ENCODE measurements around the gene DNAJC21. TPM values are rescaled to one million over a fixed set of nuclear protein-coding genes. Genes with fewer than 3 reads are reported as not detected.
"Not testable (repeated sequence)": the region's sequence is repeated elsewhere in the genome, so short reads cannot be mapped to it uniquely, and the experiment has no call there.

DNAJC21 gene
- total RNA-seq, 1 experiment from 2014 or later, result 56.8 TPM

GRCh38 chr5:34919077-34919476 lies 10.3 kb upstream of the DNAJC21 start:
- DNase-seq, result no peak
- H3K9me3 Mint-ChIP-seq (ENCODE audit: low read depth, unreplicated experiment), result no peaks in the 10 kb centered on the region
- H3K27me3 Mint-ChIP-seq (ENCODE audit: unreplicated experiment), result no peaks in the 10 kb centered on the region
- no peak for TF ChIP-seq CTCF (IDR thresholded peaks at IDR 0.05; ENCODE audit: unreplicated experiment)
- peaks cover 23% of the 10 kb centered on the region for H3K4me1 Mint-ChIP-seq (ENCODE audit: low read depth, unreplicated experiment)
- no TSS peak for BruUV-seq (replicated peaks)
- CTCF ChIA-PET, result interaction anchor here (0.7 to 1.4 kb wide), 2 partner anchors 11 to 679 kb away, joined by 4 to 5 read pairs; partner anchors contain the start of gene DNAJC21
- no peak overlapping the region for H3K4me3 Mint-ChIP-seq (ENCODE audit: low read depth, unreplicated experiment)
- intact Hi-C loops (cut with micrococcal nuclease; ENCODE audit: unreplicated experiment), result no loop called here
- no peak overlapping the region for H3K27ac Mint-ChIP-seq (ENCODE audit: unreplicated experiment)
- peaks cover 36% of the 10 kb centered on the region for H3K36me3 Mint-ChIP-seq (ENCODE audit: insufficient read depth, unreplicated experiment)

GRCh38 chr5:34923256-34923655 lies 6.1 kb upstream of the DNAJC21 start:
- H3K9me3 Mint-ChIP-seq (ENCODE audit: low read depth, unreplicated experiment); H3K27me3 Mint-ChIP-seq (ENCODE audit: unreplicated experiment); DNase-seq; H3K4me3 Mint-ChIP-seq (ENCODE audit: low read depth, unreplicated experiment); BruUV-seq (replicated peaks); intact Hi-C loops (cut with micrococcal nuclease; ENCODE audit: unreplicated experiment): not testable (repeated sequence)
- CTCF ChIA-PET, result interaction anchor here (0.9 kb wide), 1 partner anchor 8 kb away, joined by 4 read pairs; the partner anchor contains the start of genes BRIX1 and RAD1
- Mint-ChIP-seq H3K27ac (ENCODE audit: unreplicated experiment) (peak overlapping the region; percentile 97), H3K4me1 (ENCODE audit: low read depth, unreplicated experiment) (peaks cover 18% of the 10 kb centered on the region), H3K36me3 (ENCODE audit: insufficient read depth, unreplicated experiment) (peaks cover 64% of the 10 kb centered on the region)

GRCh38 chr5:34923694-34924461 lies 5.5 kb upstream of the DNAJC21 start:
- CTCF ChIA-PET, result interaction anchor here (0.7 to 0.9 kb wide), 2 partner anchors 8 to 9 kb away, joined by 3 to 4 read pairs; partner anchors contain the start of genes BRIX1 and RAD1
- intact Hi-C loops (cut with micrococcal nuclease; ENCODE audit: unreplicated experiment), result loop anchor here (1.0 kb wide), 1 partner anchor 9 kb away; the partner anchor contains the start of genes BRIX1 and RAD1
- peaks cover 59% of the 10 kb centered on the region for H3K36me3 Mint-ChIP-seq (ENCODE audit: insufficient read depth, unreplicated experiment)
- H3K4me3 Mint-ChIP-seq (ENCODE audit: low read depth, unreplicated experiment), result peak overlapping the region; percentile 69
- peak overlapping the region; percentile 97 for H3K27ac Mint-ChIP-seq (ENCODE audit: unreplicated experiment)
- no TSS peak for BruUV-seq (replicated peaks)
- no peaks in the 10 kb centered on the region for H3K27me3 Mint-ChIP-seq (ENCODE audit: unreplicated experiment)
- H3K9me3 Mint-ChIP-seq (ENCODE audit: low read depth, unreplicated experiment), result no peaks in the 10 kb centered on the region
- no peak for TF ChIP-seq CTCF (IDR thresholded peaks at IDR 0.05; ENCODE audit: unreplicated experiment)
- H3K4me1 Mint-ChIP-seq (ENCODE audit: low read depth, unreplicated experiment), result peaks cover 18% of the 10 kb centered on the region
- DNase-seq, result peak; percentile 44

- Mint-ChIP-seq H3K27ac (ENCODE audit: unreplicated experiment) (peak overlapping the region; percentile 97), H3K4me1 (ENCODE audit: low read depth, unreplicated experiment) (peaks cover 18% of the 10 kb centered on the region), H3K27me3 (ENCODE audit: unreplicated experiment) (no peaks in the 10 kb centered on the region), H3K4me3 (ENCODE audit: low read depth, unreplicated experiment) (peak overlapping the region; percentile 69), H3K36me3 (ENCODE audit: insufficient read depth, unreplicated experiment) (peaks cover 60% of the 10 kb centered on the region), H3K9me3 (ENCODE audit: low read depth, unreplicated experiment) (no peaks in the 10 kb centered on the region)
- BruUV-seq (replicated peaks), result no TSS peak
- no peak for DNase-seq
- intact Hi-C loops (cut with micrococcal nuclease; ENCODE audit: unreplicated experiment), result loop anchor here (1.0 kb wide), 1 partner anchor 9 kb away; the partner anchor contains the start of genes BRIX1 and RAD1
- CTCF ChIA-PET, result interaction anchor here (0.7 kb wide), 1 partner anchor 9 kb away, joined by 3 read pairs; the partner anchor contains the start of genes BRIX1 and RAD1
- no peak for TF ChIP-seq CTCF (IDR thresholded peaks at IDR 0.05; ENCODE audit: unreplicated experiment)
Measured at GRCh38 chr5:34924462-34924765, 4.9 kb upstream of the DNAJC21 start.
